Left ventricle myocardium inferior (tissue), 1 donor: ENCODE data around the gene AQP5. TPM values are rescaled to one million over a fixed set of nuclear protein-coding genes. Genes with fewer than 3 reads are reported as not detected.

Experiments
- DNase-seq: peaks from one replicate; pipeline ENCODE4 v3.0.0-alpha.2; 2020
- H3K27ac ChIP-seq: fragments of 200-600 bp; replicated peaks from 2 replicates; pipeline ENCODE4 v1.8.0; 2021
- H3K27me3 ChIP-seq: fragments of 200-600 bp; 2 replicates; pipeline ENCODE4 v1.8.0; 2021; ENCODE audit warnings: low read depth
- H3K36me3 ChIP-seq: fragments of 200-600 bp; 2 replicates; pipeline ENCODE4 v1.8.0; 2021
- H3K4me1 ChIP-seq: fragments of 200-600 bp; 2 replicates; pipeline ENCODE4 v1.8.0; 2021
- H3K4me3 ChIP-seq: fragments of 200-600 bp; 2 replicates; pipeline ENCODE4 v1.8.0; 2021; ENCODE audit warnings: mild to moderate bottlenecking, moderate library complexity
- H3K9me3 ChIP-seq: fragments of 200-600 bp; replicated peaks from 2 replicates; pipeline ENCODE4 v1.8.0; 2021
- CTCF ChIP-seq: fragments of 200-600 bp; IDR thresholded peaks from 2 replicates; pipeline ENCODE4 v1.8.0; 2021; ENCODE audit warnings: antibody characterized with exemption, mild to moderate bottlenecking, borderline replicate concordance
- intact Hi-C: fragments of 100-400 bp; cut with micrococcal nuclease; formaldehyde crosslinking; loops from one replicate; pipeline ENCODE4 v1.11.0; 2022
- total RNA-seq: library from RNA; stranded (reverse); fragmentation: NEBNext Ultra II Directional; extraction: Animal tissue kit (Norgen Biotek cat#: 25700); gene quantifications from one replicate; pipeline ENCODE4 v1.2.1, GENCODE V29; 2021
- donor health status: DM: no; HTN: yes; CAD: no; lungs with severe emphysema.

AQP5 gene
- total RNA-seq, 1 donor from 2014 or later, result 0.41 TPM

GRCh38 chr12:50005175-50005574 is 43.5 kb downstream of the AQP5 start:
- H3K4me3 ChIP-seq, result no peak overlapping the region
- DNase-seq, result no peak
- H3K27me3 ChIP-seq, result no peaks in the 10 kb centered on the region
- TF ChIP-seq CTCF, result no peak
- peaks cover 13% of the 10 kb centered on the region for H3K4me1 ChIP-seq
- intact Hi-C loops, result no loop called here
- H3K27ac ChIP-seq, result no peak overlapping the region
- H3K9me3 ChIP-seq, result no peaks in the 10 kb centered on the region
- H3K36me3 ChIP-seq, result no peaks in the 10 kb centered on the region

GRCh38 chr12:50006280-50006679 is 44.6 kb downstream of the AQP5 start:
- H3K27me3 ChIP-seq, result no peaks in the 10 kb centered on the region
- peaks cover 13% of the 10 kb centered on the region for H3K4me1 ChIP-seq
- H3K4me3 ChIP-seq, result no peak overlapping the region
- intact Hi-C loops, result no loop called here
- H3K36me3 ChIP-seq, result no peaks in the 10 kb centered on the region
- H3K9me3 ChIP-seq, result no peaks in the 10 kb centered on the region
- no peak for DNase-seq
- no peak overlapping the region for H3K27ac ChIP-seq
- TF ChIP-seq CTCF, result no peak

- DNase-seq, result no peak
- H3K27me3 ChIP-seq, result no peaks in the 10 kb centered on the region
- H3K36me3 ChIP-seq, result no peaks in the 10 kb centered on the region
- TF ChIP-seq CTCF, result no peak
- no peak overlapping the region for H3K4me3 ChIP-seq
- H3K9me3 ChIP-seq, result no peaks in the 10 kb centered on the region
- H3K27ac ChIP-seq, result no peak overlapping the region
- intact Hi-C loops, result no loop called here
- peaks cover 13% of the 10 kb centered on the region for H3K4me1 ChIP-seq
These were observed 45.2 kb downstream of the AQP5 start for GRCh38 chr12:50006754-50007442.

- Histone ChIP-seq H3K4me3 (no peak overlapping the region), H3K9me3 (no peaks in the 10 kb centered on the region), H3K27ac (no peak overlapping the region), H3K27me3 (no peaks in the 10 kb centered on the region), H3K36me3 (no peaks in the 10 kb centered on the region), H3K4me1 (peaks cover 11% of the 10 kb centered on the region)
- TF ChIP-seq CTCF, result no peak
- no peak for DNase-seq
- intact Hi-C loops, result no loop called here
These were observed 51.9 kb downstream of the AQP5 start for GRCh38 chr12:50013361-50014147.

- DNase-seq, result no peak
- TF ChIP-seq CTCF, result no peak
These were observed 52.7 kb downstream of the AQP5 start for GRCh38 chr12:50014342-50014741.

More at GRCh38 chr12:50014342-50014741, 52.7 kb downstream of the AQP5 start:
- Histone ChIP-seq H3K4me3 (no peak overlapping the region), H3K36me3 (no peaks in the 10 kb centered on the region), H3K27ac (no peak overlapping the region), H3K27me3 (no peaks in the 10 kb centered on the region), H3K9me3 (no peaks in the 10 kb centered on the region), H3K4me1 (peaks cover 18% of the 10 kb centered on the region)
- intact Hi-C loops, result no loop called here

Other genes starting within 250 kb of the AQP5 start
- 215 TPM for gene TMBIM6, start 220.3 kb upstream of the AQP5 start, total RNA-seq
- 25.5 TPM for gene NCKAP5L, start 133.5 kb upstream of the AQP5 start, total RNA-seq
- gene BCDIN3D, start 118.8 kb upstream of the AQP5 start, total RNA-seq, result 2.9 TPM
- gene FAIM2, start 58.0 kb upstream of the AQP5 start, total RNA-seq, result 7.4 TPM
- gene AQP2, start 11.1 kb upstream of the AQP5 start, total RNA-seq, result not detected
- not detected for gene AQP6, start 11.1 kb downstream of the AQP5 start, total RNA-seq
- 5.4 TPM for gene RACGAP1, start 63.6 kb downstream of the AQP5 start, total RNA-seq
- 0.96 TPM for gene ASIC1, start 95.7 kb downstream of the AQP5 start, total RNA-seq
- gene SMARCD1, start 123.5 kb downstream of the AQP5 start, total RNA-seq, result 15.4 TPM
- 9.0 TPM for gene GPD1, start 142.1 kb downstream of the AQP5 start, total RNA-seq
- gene COX14, start 150.4 kb downstream of the AQP5 start, total RNA-seq, result 195 TPM
- 7.6 TPM for gene CERS5, start 205.5 kb downstream of the AQP5 start, total RNA-seq